H1 (cell line): ENCODE measurements around the gene IQCK.

ENCODE experiments used
- BACH1 ChIP-seq: IDR thresholded peaks from 2 replicates; pipeline ENCODE4 v1.6.1; 2012; ENCODE audit warnings: low read length, improper control_type of control experiment
- CTCF ChIP-seq, 3 experiments: IDR thresholded peaks; 1 replicate in 2 of 3; 2 replicates in 1 of 3; pipeline versions ENCODE4 v1.5.1 to v1.6.1; 2011; ENCODE audit warnings: low read length in 3 of 3, mild to moderate bottlenecking in 3 of 3, inconsistent platforms in 2 of 3, low read depth in 1 of 3, moderate library complexity in 1 of 3; ENCODE audit not compliant: insufficient read depth in 1 of 3; ENCODE audit errors: control extremely low read depth in 1 of 3
- EP300 ChIP-seq, 2 experiments: IDR thresholded peaks; 1 replicate in 1 of 2; 2 replicates in 1 of 2; pipeline ENCODE4 v1.6.1; 2011 to 2012; ENCODE audit warnings: low read depth in 2 of 2, low read length in 2 of 2, mild to moderate bottlenecking in 2 of 2, borderline replicate concordance in 1 of 2, inconsistent platforms in 1 of 2, moderate library complexity in 1 of 2
- EZH2 ChIP-seq: fragments of 200-600 bp; sonication (generic); IDR thresholded peaks from 2 replicates; pipeline ENCODE4 v1.7.1; 2012; ENCODE audit warnings: low read depth, mild to moderate bottlenecking, moderate library complexity, low read length, inconsistent platforms; ENCODE audit not compliant: severe bottlenecking
- KDM5A ChIP-seq: fragments of 200-600 bp; IDR thresholded peaks from 2 replicates; pipeline ENCODE4 v1.7.1; 2012; ENCODE audit warnings: mild to moderate bottlenecking, low read length, inconsistent platforms, mixed read lengths
- PHF8 ChIP-seq: fragments of 200-600 bp; sonication (generic); conservative IDR thresholded peaks from 2 replicates; pipeline ENCODE4 v1.7.1; 2012; ENCODE audit warnings: low read depth, mild to moderate bottlenecking, inconsistent platforms, low read length, moderate library complexity
- POLR2A ChIP-seq, 2 experiments: IDR thresholded peaks; 1 replicate in 1 of 2; 2 replicates in 1 of 2; pipeline ENCODE4 v1.6.1; 2011; ENCODE audit warnings: low read depth in 2 of 2, low read length in 2 of 2, mild to moderate bottlenecking in 2 of 2; ENCODE audit errors: control extremely low read depth in 1 of 2
- POLR2AphosphoS5 ChIP-seq: IDR thresholded peaks from 2 replicates; pipeline ENCODE4 v1.6.1; 2011; ENCODE audit warnings: low read depth, low read length
- RFX5 ChIP-seq: IDR thresholded peaks from 2 replicates; pipeline ENCODE4 v1.6.1; 2011; ENCODE audit warnings: low read depth, low read length, improper control_type of control experiment, borderline replicate concordance
- RNF2 ChIP-seq: fragments of 200-900, 300-1000 bp; sonication (generic); IDR thresholded peaks from 2 replicates; pipeline ENCODE4 v1.7.1; 2016; ENCODE audit warnings: borderline replicate concordance, low read depth, mild to moderate bottlenecking, antibody characterized with exemption, low read length; ENCODE audit not compliant: poor library complexity, severe bottlenecking; ENCODE audit errors: missing control alignments
- RXRA ChIP-seq: IDR thresholded peaks from 2 replicates; pipeline ENCODE4 v1.6.1; 2011; ENCODE audit warnings: low read depth, mild to moderate bottlenecking, low read length, moderate library complexity; ENCODE audit not compliant: insufficient read depth
- SAP30 ChIP-seq: fragments of 300-600 bp; sonication (generic); IDR thresholded peaks from 2 replicates; pipeline ENCODE4 v1.7.1; 2012; ENCODE audit warnings: low read length, moderate library complexity, mild to moderate bottlenecking, inconsistent platforms; ENCODE audit not compliant: insufficient read depth, insufficient replicate concordance
- USF2 ChIP-seq: IDR thresholded peaks from 2 replicates; pipeline ENCODE4 v1.6.1; 2011; ENCODE audit warnings: low read length, improper control_type of control experiment
- ZNF274 ChIP-seq: IDR thresholded peaks from 2 replicates; pipeline ENCODE4 v1.7.0; 2012; ENCODE audit warnings: low read length, borderline replicate concordance; ENCODE audit errors: extremely low read depth

DNA sequence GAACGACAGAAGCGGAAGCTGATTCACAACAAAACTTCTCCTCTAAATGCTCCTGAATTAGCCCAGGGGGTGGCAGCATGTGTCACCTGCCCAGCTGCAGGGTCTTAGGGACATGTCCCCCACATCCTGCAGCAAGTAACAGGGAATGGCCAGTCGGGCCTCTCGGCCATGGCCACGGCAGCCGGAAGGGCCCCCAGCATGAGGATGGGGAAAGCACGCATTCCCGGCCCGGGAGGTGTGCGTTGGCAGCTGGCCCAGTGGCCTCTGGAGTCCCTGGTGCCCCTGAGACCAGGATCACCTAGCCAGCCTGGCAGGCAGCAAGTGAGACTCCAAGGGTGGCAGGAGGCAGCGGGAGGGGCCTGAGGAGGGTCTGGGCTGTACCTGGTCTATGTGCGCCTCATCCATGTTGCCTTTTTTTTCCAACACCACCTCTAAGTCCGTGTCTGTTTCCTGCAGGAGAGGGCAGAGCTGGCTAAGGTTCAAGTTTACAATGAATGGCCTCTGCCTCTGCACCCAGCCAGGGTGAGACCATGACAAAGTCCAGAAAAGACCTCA lies 7.0 kb upstream of the IQCK start:
- no peak for TF ChIP-seq CTCF (IDR thresholded peaks at IDR 0.05; ENCODE audit: control extremely low read depth in 1 of 3, insufficient read depth in 1 of 3, low read depth in 1 of 3, low read length in 3 of 3)
- no peak for TF ChIP-seq ZNF274
- no peak for TF ChIP-seq EP300 (IDR thresholded peaks at IDR 0.05; ENCODE audit: borderline replicate concordance in 1 of 2, low read depth in 2 of 2, low read length in 2 of 2)
- no peak for TF ChIP-seq RFX5
- no peak for TF ChIP-seq RNF2
- no peak for TF ChIP-seq EZH2
- TF ChIP-seq RXRA, result no peak
- TF ChIP-seq POLR2AphosphoS5, result no peak
- TF ChIP-seq POLR2A (IDR thresholded peaks at IDR 0.05; ENCODE audit: control extremely low read depth in 1 of 2, low read depth in 2 of 2, low read length in 2 of 2), result no peak
- no peak for TF ChIP-seq BACH1
- no peak for TF ChIP-seq USF2
- no peak for TF ChIP-seq SAP30
- TF ChIP-seq PHF8, result no peak
- TF ChIP-seq KDM5A, result no peak
